ENCODE results near the gene IL19. TPM values are rescaled to one million over a fixed set of nuclear protein-coding genes. Genes with fewer than 3 reads are reported as not detected.

IL19 gene
- total RNA-seq, 4 donors from 2014 or later = not detected

GRCh38 chr1:206823727-206824126 lies 53.2 kb downstream of the IL19 start:
- no peak for TF ChIP-seq POLR2A (IDR thresholded peaks at IDR 0.05)
- TF ChIP-seq, protein P1, sequence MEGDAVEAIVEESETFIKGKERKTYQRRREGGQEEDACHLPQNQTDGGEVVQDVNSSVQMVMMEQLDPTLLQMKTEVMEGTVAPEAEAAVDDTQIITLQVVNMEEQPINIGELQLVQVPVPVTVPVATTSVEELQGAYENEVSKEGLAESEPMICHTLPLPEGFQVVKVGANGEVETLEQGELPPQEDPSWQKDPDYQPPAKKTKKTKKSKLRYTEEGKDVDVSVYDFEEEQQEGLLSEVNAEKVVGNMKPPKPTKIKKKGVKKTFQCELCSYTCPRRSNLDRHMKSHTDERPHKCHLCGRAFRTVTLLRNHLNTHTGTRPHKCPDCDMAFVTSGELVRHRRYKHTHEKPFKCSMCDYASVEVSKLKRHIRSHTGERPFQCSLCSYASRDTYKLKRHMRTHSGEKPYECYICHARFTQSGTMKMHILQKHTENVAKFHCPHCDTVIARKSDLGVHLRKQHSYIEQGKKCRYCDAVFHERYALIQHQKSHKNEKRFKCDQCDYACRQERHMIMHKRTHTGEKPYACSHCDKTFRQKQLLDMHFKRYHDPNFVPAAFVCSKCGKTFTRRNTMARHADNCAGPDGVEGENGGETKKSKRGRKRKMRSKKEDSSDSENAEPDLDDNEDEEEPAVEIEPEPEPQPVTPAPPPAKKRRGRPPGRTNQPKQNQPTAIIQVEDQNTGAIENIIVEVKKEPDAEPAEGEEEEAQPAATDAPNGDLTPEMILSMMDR (IDR thresholded peaks at IDR 0.05) = no peak
- H3K4me3 ChIP-seq (ENCODE audit: low read depth, poor library complexity, severe bottlenecking) = no peak overlapping the region
- DNase-seq (ENCODE audit: low spot score in 2 of 2) = no peak
- WGBS, 2 donors = 51 to 63% methylated on average over 5 of the region's 5 CpGs
- intact Hi-C loops (cut with DNase I; ENCODE audit: low total_unique reads) = no loop called here

GRCh38 chr1:206824331-206824730 lies 53.8 kb downstream of the IL19 start:
- no peak for DNase-seq (ENCODE audit: low spot score in 2 of 2)
- TF ChIP-seq POLR2A (IDR thresholded peaks at IDR 0.05) = no peak
- TF ChIP-seq, protein P1 (IDR thresholded peaks at IDR 0.05) = no peak
- H3K4me3 ChIP-seq (ENCODE audit: low read depth, poor library complexity, severe bottlenecking) = no peak overlapping the region
- WGBS, 2 donors = 54 to 57% methylated on average over 3 of the region's 3 CpGs
- intact Hi-C loops (cut with DNase I; ENCODE audit: low total_unique reads) = no loop called here

DNA sequence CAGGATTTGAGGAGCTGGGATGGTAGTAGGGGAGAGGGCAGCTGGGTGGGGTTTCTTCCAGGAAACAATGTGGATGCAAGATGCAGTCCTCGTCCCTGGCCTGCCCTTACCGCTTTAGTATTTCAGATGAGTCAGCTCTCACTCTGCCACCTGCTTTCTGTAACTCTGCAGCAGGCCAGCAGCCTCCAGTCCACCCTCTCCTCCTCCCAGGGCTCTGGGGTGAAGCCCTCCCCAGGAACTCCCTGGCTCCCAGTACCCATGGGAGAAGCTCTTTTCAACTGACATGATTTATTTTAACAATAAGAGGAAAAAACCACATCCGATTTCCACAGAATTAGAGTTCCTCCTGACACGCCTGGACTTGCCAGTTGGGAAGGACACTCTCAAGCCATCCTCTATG lies 55.8 kb downstream of the IL19 start:
- no peak overlapping the region for H3K4me3 ChIP-seq (ENCODE audit: low read depth, poor library complexity, severe bottlenecking)
- TF ChIP-seq POLR2A (IDR thresholded peaks at IDR 0.05) = no peak
- TF ChIP-seq, protein P1 (IDR thresholded peaks at IDR 0.05) = no peak
- intact Hi-C loops (cut with DNase I; ENCODE audit: low total_unique reads) = no loop called here
- WGBS, 2 donors = 40 to 44% methylated on average over 4 of the region's 4 CpGs
- DNase-seq (ENCODE audit: low spot score in 2 of 2) = no peak

- H3K4me3 ChIP-seq (ENCODE audit: low read depth, poor library complexity, severe bottlenecking) = no peak overlapping the region
- WGBS, 2 donors = 93 to 100% methylated on average over 1 of the region's 1 CpG
- no peak for TF ChIP-seq POLR2A (IDR thresholded peaks at IDR 0.05)
- TF ChIP-seq, protein P1 (IDR thresholded peaks at IDR 0.05) = no peak
- intact Hi-C loops (cut with DNase I; ENCODE audit: low total_unique reads) = no loop called here
- no peak for DNase-seq (ENCODE audit: low spot score in 2 of 2)
Measured at GRCh38 chr1:206828061-206828460, 57.5 kb downstream of the IL19 start.

DNA sequence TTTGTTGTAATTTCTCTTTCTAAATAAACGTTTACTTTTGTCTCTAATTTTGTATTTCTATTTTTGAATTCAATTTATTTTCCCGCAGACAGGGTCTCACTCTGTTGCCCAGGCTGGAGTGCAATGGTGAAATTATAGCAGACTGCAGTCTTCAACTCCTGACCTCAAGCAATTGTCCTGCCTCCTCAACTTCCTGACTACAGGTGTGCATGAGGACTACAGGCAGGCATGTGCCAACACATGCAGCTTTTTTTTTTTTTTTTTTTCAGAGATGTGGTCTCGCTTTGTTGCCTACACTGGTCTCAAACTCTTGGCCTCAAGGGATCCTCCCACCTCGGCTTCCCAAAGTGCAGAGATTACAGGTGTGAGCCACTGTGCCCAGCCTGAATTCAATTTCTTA lies 58.2 kb downstream of the IL19 start:
- 70 to 76% methylated on average over 4 of the region's 4 CpGs for WGBS, 2 donors
- DNase-seq (ENCODE audit: low spot score in 2 of 2) = no peak
- TF ChIP-seq, protein P1 (IDR thresholded peaks at IDR 0.05) = no peak
- TF ChIP-seq POLR2A (IDR thresholded peaks at IDR 0.05) = no peak
- H3K4me3 ChIP-seq (ENCODE audit: low read depth, poor library complexity, severe bottlenecking) = no peak overlapping the region
- intact Hi-C loops (cut with DNase I; ENCODE audit: low total_unique reads) = no loop called here

GRCh38 chr1:206829282-206829681 lies 58.7 kb downstream of the IL19 start:
- intact Hi-C loops (cut with DNase I; ENCODE audit: low total_unique reads) = no loop called here
- H3K4me3 ChIP-seq (ENCODE audit: low read depth, poor library complexity, severe bottlenecking) = no peak overlapping the region
- WGBS, 2 donors = 80 to 86% methylated on average over 6 of the region's 6 CpGs
- DNase-seq (ENCODE audit: low spot score in 2 of 2) = no peak
- TF ChIP-seq, protein P1 (IDR thresholded peaks at IDR 0.05) = no peak
- no peak for TF ChIP-seq POLR2A (IDR thresholded peaks at IDR 0.05)

All from lower leg skin (tissue), 4 donors.